K562 (cell line): ENCODE results near the gene LPAR3. TPM values are rescaled to one million over a fixed set of nuclear protein-coding genes. Genes with fewer than 3 reads are reported as not detected.

Experiments
- ATAC-seq: fragments of 200-7000 bp; cut with Tn5 transposase; 3 replicates; pipeline ENCODE4 v1.9.1; 2020; ENCODE audit warnings: moderate library complexity
- BruUV-seq: library from RNA; stranded (reverse); fragments of 400-500 nt; replicated peaks from 2 replicates; lab custom pipeline; 2021; lab: Mats Ljungman, UMichigan
- CTCF ChIA-PET: fragments of 300-600 bp; formaldehyde crosslinking; extraction: SDS; loops from one replicate; lab custom pipeline; 2021; ENCODE audit warnings: low intra/inter-chr PET ratio; lab: Yijun Ruan, JAX
- POLR2A ChIA-PET: fragments of 300-600, 350-650 bp; sonication (Branson Sonifier 250); formaldehyde crosslinking; extraction: SDS; loops from one replicate; lab custom pipeline; 2021; ENCODE audit warnings: antibody characterized with exemption, inconsistent platforms; lab: Yijun Ruan, JAX
- DNase-seq, 4 experiments: peaks; one replicate each; pipeline versions ENCODE4 v3.0.0 to v3.0.0-alpha.2; 2011 to 2018; ENCODE audit warnings: low spot score in 3 of 4, mixed read lengths in 3 of 4; ENCODE audit errors: extremely low read depth in 1 of 4
- FAIRE-seq: peaks from 2 replicates; lab custom pipeline; 2011; peaks lifted over from hg19 to GRCh38; lab: Jason Lieb, UNC
- H2AFZ ChIP-seq: 2 replicates; pipeline ENCODE4 v1.6.0; 2011; ENCODE audit warnings: low read depth, low read length, control low read depth, inconsistent platforms
- H3K27ac ChIP-seq: fragments of 200-600 bp; 3 replicates; pipeline ENCODE4 v1.8.0; 2011; ENCODE audit warnings: low read depth, mild to moderate bottlenecking, control low read depth, inconsistent platforms, low read length, moderate library complexity, mixed read lengths; ENCODE audit errors: extremely low read depth
- H3K27me3 ChIP-seq, 2 experiments: fragments of 300-600 bp in 1 of 2; 2 replicates in 1 of 2; 3 replicates in 1 of 2; pipeline versions ENCODE4 v1.6.0 to v1.8.0; 2011; ENCODE audit warnings: inconsistent platforms in 2 of 2, low read length in 2 of 2, mild to moderate bottlenecking in 1 of 2, mixed read lengths in 1 of 2, moderate library complexity in 1 of 2; ENCODE audit not compliant: control insufficient read depth in 2 of 2, insufficient read depth in 2 of 2
- H3K36me3 ChIP-seq: fragments of 300-600 bp; 3 replicates; pipeline ENCODE4 v1.8.0; 2011; ENCODE audit warnings: mild to moderate bottlenecking, low read length, inconsistent platforms; ENCODE audit not compliant: control insufficient read depth, insufficient read depth
- H3K4me1 ChIP-seq, 2 experiments: fragments of 200-600 bp in 1 of 2; replicated peaks in 1 of 2; 2 replicates in 1 of 2; 3 replicates in 1 of 2; pipeline versions ENCODE4 v1.5.1 to v1.8.0; 2011; ENCODE audit warnings: inconsistent platforms in 2 of 2, low read length in 2 of 2, mild to moderate bottlenecking in 1 of 2, mixed read lengths in 1 of 2, moderate library complexity in 1 of 2; ENCODE audit not compliant: control insufficient read depth in 2 of 2, insufficient read depth in 2 of 2
- H3K4me2 ChIP-seq: 2 replicates; pipeline ENCODE4 v1.6.1; 2011; ENCODE audit warnings: low read length, control low read depth, inconsistent platforms, mixed read lengths; ENCODE audit not compliant: insufficient read depth
- H3K4me3 ChIP-seq: fragments of 200-600 bp; sonication (generic), shearing (Covaris generic); 2 replicates; pipeline ENCODE4 v1.5.1; 2016; ENCODE audit warnings: control low read depth, inconsistent platforms
- H3K79me2 ChIP-seq: fragments of 200-600 bp; 3 replicates; pipeline ENCODE4 v1.8.0; 2011; ENCODE audit warnings: low read length, inconsistent platforms; ENCODE audit not compliant: control insufficient read depth, insufficient read depth
- H3K9ac ChIP-seq, 2 experiments: 2 replicates each; pipeline versions ENCODE4 v1.6.0 to v1.6.1; 2011; ENCODE audit warnings: low read depth in 2 of 2, low read length in 2 of 2, control low read depth in 1 of 2, inconsistent platforms in 1 of 2, mild to moderate bottlenecking in 1 of 2, mixed read lengths in 1 of 2; ENCODE audit not compliant: insufficient read depth in 1 of 2
- H3K9me1 ChIP-seq: one replicate; pipeline ENCODE4 v1.6.0; 2011; ENCODE audit warnings: inconsistent platforms, mild to moderate bottlenecking, low read length, moderate library complexity; ENCODE audit not compliant: control insufficient read depth, insufficient read depth
- H3K9me3 ChIP-seq: replicated peaks from 2 replicates; pipeline ENCODE4 v1.5.1; 2011; ENCODE audit warnings: low read depth, low read length, inconsistent platforms; ENCODE audit not compliant: control insufficient read depth, insufficient read depth
- H4K20me1 ChIP-seq: replicated peaks from 2 replicates; pipeline ENCODE4 v1.6.1; 2011; ENCODE audit warnings: low read length, inconsistent platforms, mixed read lengths; ENCODE audit not compliant: control insufficient read depth, insufficient read depth
- E2F1 ChIP-seq: sonication (generic); formaldehyde crosslinking; IDR thresholded peaks from 2 replicates; pipeline ENCODE4 v1.8.1; 2023; ENCODE audit warnings: mild to moderate bottlenecking, missing genetic modification reagents, moderate library complexity
- HDAC1 ChIP-seq, 2 experiments: fragments of 450-650 bp; IDR thresholded peaks; 2 replicates each; pipeline ENCODE4 v1.6.1; 2016 to 2017; ENCODE audit warnings: inconsistent platforms in 1 of 2, mild to moderate bottlenecking in 1 of 2, moderate library complexity in 1 of 2
- HMGXB4 ChIP-seq: sonication (generic); formaldehyde crosslinking; IDR thresholded peaks from 2 replicates; pipeline ENCODE4 v1.8.1; 2023; ENCODE audit warnings: mild to moderate bottlenecking, missing genetic modification reagents
- SMARCC2 ChIP-seq: fragments of 450-650 bp; IDR thresholded peaks from 2 replicates; pipeline ENCODE4 v1.6.1; 2017; ENCODE audit warnings: antibody characterized with exemption, moderate library complexity, mild to moderate bottlenecking, low read depth
- TAF7 ChIP-seq: fragments of 450-650 bp; IDR thresholded peaks from 2 replicates; pipeline ENCODE4 v1.6.1; 2016; ENCODE audit warnings: missing genetic modification characterization, missing compliant biosample characterization
- ZNF280A ChIP-seq: fragments of 450-650 bp; IDR thresholded peaks from 2 replicates; pipeline ENCODE4 v1.6.1; 2018; ENCODE audit warnings: mild to moderate bottlenecking, low read depth; ENCODE audit not compliant: partially characterized antibody
- ZNF280B ChIP-seq: fragments of 250-450 bp; sonication (Bioruptor Pico); IDR thresholded peaks from 2 replicates; pipeline ENCODE4 v1.5.1; 2021; ENCODE audit warnings: mild to moderate bottlenecking
- WGBS: fragments of 100-300 bp; shearing (Covaris generic); methylation state at CpG from one replicate; pipeline ENCODE4 v1.1.6; 2016; ENCODE audit warnings: low coverage, mixed read lengths; ENCODE audit not compliant: insufficient coverage; ENCODE audit errors: missing lambda C conversion rate; 5-methylcytosine and 5-hydroxymethylcytosine counted together
- in situ Hi-C: fragments of 300-500 bp; cut with MboI; formaldehyde crosslinking; loops from 4 replicates; pipeline ENCODE4 v1.15.0; 2018; ENCODE audit warnings: inconsistent platforms, mixed read lengths
- intact Hi-C: fragments of 100-400 bp; cut with micrococcal nuclease; formaldehyde crosslinking; loops from 2 replicates; pipeline ENCODE4 v1.14.2; 2022
- polyA plus RNA-seq, 8 experiments: library from polyadenylated mRNA; depleted of rRNA in 4 of 8; stranded (reverse) in 5 of 8; unstranded in 3 of 8; fragments of >200 nt; fragmentation: Nextera tagmentation in 2 of 8; fragmentation: Illumina TruSeq in 1 of 8; extraction: Ambion mirVana in 2 of 8; extraction: Trizol in 1 of 8; gene quantifications; 2 replicates each; pipeline versions ENCODE4 v1.2.1 to v1.2.3, GENCODE V29; 2011 to 2014; ENCODE audit warnings: inconsistent platforms in 1 of 8, missing spikeins in 1 of 8
- total RNA-seq, 7 experiments: library from RNA; depleted of rRNA in 6 of 7; stranded (reverse); fragments of >200 nt in 6 of 7; fragmentation: Illumina TruSeq in 2 of 7; extraction: Trizol in 2 of 7; gene quantifications; 2 replicates each; pipeline versions ENCODE4 v1.2.1 to v1.2.3, GENCODE V29; 2011 to 2021; ENCODE audit warnings: low replicate concordance in 1 of 7

The LPAR3 gene
- total and polyA plus RNA-seq, 9 of the 15 experiments (the other 6 are each of a cell fraction or from before 2014, with no cell fraction given): 0.11 TPM; not detected in 8

GRCh38 chr1:84775535-84775920 lies 117.5 kb downstream of the LPAR3 start:
- H3K4me1 ChIP-seq: no peaks in the 10 kb centered on the region
- H3K4me3 ChIP-seq: no peak overlapping the region
- no peak overlapping the region for H2AFZ ChIP-seq
- no peak overlapping the region for H3K4me2 ChIP-seq
- in situ Hi-C loops: no loop called here
- H3K27me3 ChIP-seq: peaks cover 4 to 20% of the 10 kb centered on the region in 2 experiments; a peak in 3 of 5 replicates
- CTCF ChIA-PET: no interaction called here
- no peaks in the 10 kb centered on the region for H3K9me1 ChIP-seq
- BruUV-seq: no TSS peak
- no peaks in the 10 kb centered on the region for H3K79me2 ChIP-seq
- no peak for TF ChIP-seq HMGXB4 (CRISPR knock-in tag)
- TF ChIP-seq ZNF280A: no peak
- TF ChIP-seq HDAC1 (IDR thresholded peaks at IDR 0.05): no peak
- TF ChIP-seq E2F1 (CRISPR knock-in tag): no peak
- no peak for TF ChIP-seq SMARCC2
- TF ChIP-seq ZNF280B (CRISPR knock-in tag): no peak
- no peak for TF ChIP-seq TAF7 (tag)
- no peaks in the 10 kb centered on the region for H3K9me3 ChIP-seq
- POLR2A ChIA-PET: no interaction called here
- intact Hi-C loops: loop anchor here (10.0 kb wide), 1 partner anchor 661 kb away; no protein-coding TSS in a partner anchor
- whole genome bisulfite sequencing: 0% methylated on average over 3 of the region's 3 CpGs
- no peak for DNase-seq
- no peak for ATAC-seq
- H3K36me3 ChIP-seq: no peaks in the 10 kb centered on the region; the same call in 2 of the 3 replicates
- no peak overlapping the region for H3K27ac ChIP-seq
- H4K20me1 ChIP-seq: no peaks in the 10 kb centered on the region
- H3K9ac ChIP-seq: no peak overlapping the region
- FAIRE-seq: no peak
